ENCODE data around the gene SELE. TPM values are rescaled to one million over a fixed set of nuclear protein-coding genes. Genes with fewer than 3 reads are reported as not detected.

Gene SELE
- total and polyA plus RNA-seq, 7 donors: 0.12 to 1.3 (median 0.27) TPM; not detected in 1

DNA sequence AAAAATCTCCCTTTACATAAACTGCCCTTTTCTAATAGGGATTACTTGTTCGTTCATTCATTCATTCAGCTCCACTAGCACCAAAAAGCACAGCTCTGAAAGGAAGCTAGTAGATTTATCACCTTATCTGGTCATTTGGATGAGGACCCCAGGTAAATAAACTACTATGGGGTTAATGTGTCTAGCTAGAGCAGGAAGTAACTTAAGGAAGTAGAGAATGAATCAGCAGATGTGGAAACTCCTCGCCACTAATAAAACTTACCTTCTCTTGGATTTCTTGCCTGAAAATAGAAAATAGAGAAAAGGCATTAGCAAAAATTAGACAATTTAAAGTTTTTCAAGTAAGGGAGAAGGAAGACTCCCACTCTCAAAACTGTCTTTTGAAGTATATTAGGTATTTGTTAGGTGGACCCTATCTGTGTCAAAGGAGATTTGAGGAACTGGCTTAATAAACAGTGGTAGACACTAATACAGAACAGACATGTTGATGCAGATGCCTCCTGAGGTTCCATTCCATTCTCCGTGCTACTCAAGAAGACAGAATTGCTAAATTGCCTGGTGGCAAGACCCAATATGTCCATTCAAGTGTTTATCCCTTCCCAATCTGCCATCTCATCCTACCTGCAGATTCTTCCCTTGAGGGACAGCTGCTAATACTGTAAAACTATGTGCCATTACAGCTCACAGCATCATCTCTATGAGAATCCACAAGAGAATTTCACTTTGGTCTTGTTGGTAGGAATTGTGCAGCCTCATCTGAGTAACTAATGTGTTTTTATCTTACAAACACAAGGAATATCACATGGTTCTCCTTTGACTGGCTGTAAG lies 37.4 kb downstream of the SELE start:
- no peak for ATAC-seq
- no peak for DNase-seq
- Histone ChIP-seq H3K4me1 (no peaks in the 10 kb centered on the region), H3K4me3 (no peak overlapping the region), H3K9me3 (no peaks in the 10 kb centered on the region), H3K27me3 (ENCODE audit: insufficient read depth in 3 of 3, low read length in 2 of 3) (peaks cover 0 to 3% (median 0%) of the 10 kb centered on the region in 3 donors), H3K27ac (no peak overlapping the region), H3K36me3 (ENCODE audit: insufficient read depth in 1 of 2, low read depth in 1 of 2) (no peaks in the 10 kb centered on the region)
- 70 to 73% (median 72%) methylated on average over 3 of the region's 3 CpGs for WGBS, 3 donors
- TF ChIP-seq CTCF (IDR thresholded peaks at IDR 0.05): no peak
- intact Hi-C loops (cut with DNase I): loop anchor here in 1 of 2 donors (10.0 kb wide), 1 partner anchor 82 kb away; no protein-coding TSS in a partner anchor

DNA sequence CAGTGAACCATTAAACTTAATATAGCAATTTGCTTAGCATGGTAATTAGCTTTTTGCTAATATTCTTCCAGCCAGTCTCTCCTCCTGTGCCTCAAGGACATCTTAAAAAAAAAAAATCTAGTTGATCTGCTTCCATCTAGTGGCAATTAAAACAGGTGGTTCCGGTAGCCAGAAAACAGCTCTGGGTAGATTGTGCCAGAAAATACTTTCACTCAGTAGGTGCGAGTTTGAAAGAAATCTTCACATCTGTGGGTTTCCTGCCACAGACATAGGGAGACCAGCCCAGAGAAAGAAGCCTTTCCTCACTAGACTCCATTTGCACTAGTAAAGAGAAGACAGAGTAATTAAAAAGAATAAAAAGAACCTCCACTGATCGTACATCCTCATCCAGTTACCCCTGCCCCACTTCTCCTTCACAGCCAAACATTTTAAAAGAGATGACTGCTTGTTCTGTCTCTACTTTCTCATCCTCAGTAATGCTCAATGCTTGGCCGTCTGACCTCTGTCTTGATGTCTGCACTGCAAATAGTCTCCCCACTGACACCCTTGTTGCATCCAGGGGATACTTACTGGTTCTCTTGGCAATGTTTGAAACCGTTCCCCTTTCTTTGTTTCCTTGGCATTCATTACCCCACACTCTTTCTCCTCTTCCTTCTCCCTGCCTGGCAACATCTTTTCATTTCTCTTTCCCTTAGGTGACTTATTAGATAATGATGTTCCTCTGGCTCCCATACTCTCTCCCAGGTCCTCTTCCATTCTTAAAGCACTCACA lies 39.4 kb downstream of the SELE start:
- H3K9me3 ChIP-seq: no peaks in the 10 kb centered on the region
- WGBS, 3 donors: 52 to 61% (median 59%) methylated on average over 5 of the region's 5 CpGs
- no peaks in the 10 kb centered on the region for H3K4me1 ChIP-seq
- intact Hi-C loops (cut with DNase I): loop anchor here in 1 of 2 donors (10.0 kb wide), 1 partner anchor 80 kb away; no protein-coding TSS in a partner anchor
- no peak overlapping the region for H3K4me3 ChIP-seq
- ATAC-seq (no peak), DNase-seq (no peak)
- no peak for TF ChIP-seq CTCF (IDR thresholded peaks at IDR 0.05)
- peaks cover 0 to 3% (median 0%) of the 10 kb centered on the region in 3 donors for H3K27me3 ChIP-seq (ENCODE audit: insufficient read depth in 3 of 3, low read length in 2 of 3)
- no peak overlapping the region for H3K27ac ChIP-seq
- no peaks in the 10 kb centered on the region for H3K36me3 ChIP-seq (ENCODE audit: insufficient read depth in 1 of 2, low read depth in 1 of 2)

- H3K27me3 ChIP-seq (ENCODE audit: insufficient read depth in 3 of 3, low read length in 2 of 3): peaks cover 0 to under 1% (median 0%) of the 10 kb centered on the region in 3 donors
- H3K27ac ChIP-seq: no peak overlapping the region
- intact Hi-C loops (cut with DNase I): loop anchor here in 1 of 2 donors (10.0 kb wide), 1 partner anchor 78 kb away; no protein-coding TSS in a partner anchor
- no peak for TF ChIP-seq CTCF (IDR thresholded peaks at IDR 0.05)
- ATAC-seq (no peak), DNase-seq (no peak)
- no peaks in the 10 kb centered on the region for H3K4me1 ChIP-seq
- no peaks in the 10 kb centered on the region for H3K36me3 ChIP-seq (ENCODE audit: insufficient read depth in 1 of 2, low read depth in 1 of 2)
- H3K4me3 ChIP-seq: no peak overlapping the region
- WGBS, 3 donors: 73 to 83% (median 77%) methylated on average over 4 of the region's 4 CpGs
- no peaks in the 10 kb centered on the region for H3K9me3 ChIP-seq
Observed at GRCh38 chr1:169692756-169693460, 41.0 kb downstream of the SELE start.

- ATAC-seq (no peak), DNase-seq (no peak)
- no peaks in the 10 kb centered on the region for H3K27me3 ChIP-seq (ENCODE audit: insufficient read depth in 3 of 3, low read length in 2 of 3)
- no peaks in the 10 kb centered on the region for H3K4me1 ChIP-seq
- H3K4me3 ChIP-seq: no peak overlapping the region
- intact Hi-C loops (cut with DNase I): loop anchor here in 1 of 2 donors (10.0 kb wide), 1 partner anchor 76 kb away; no protein-coding TSS in a partner anchor
- H3K27ac ChIP-seq: no peak overlapping the region
- H3K9me3 ChIP-seq: no peaks in the 10 kb centered on the region
- H3K36me3 ChIP-seq (ENCODE audit: insufficient read depth in 1 of 2, low read depth in 1 of 2): no peaks in the 10 kb centered on the region
- TF ChIP-seq CTCF (IDR thresholded peaks at IDR 0.05): no peak
Observed at GRCh38 chr1:169690489-169690888, 43.4 kb downstream of the SELE start.
